Measurements from ENCODE around the gene TSPAN9. TPM values are rescaled to one million over a fixed set of nuclear protein-coding genes. Genes with fewer than 3 reads are reported as not detected.

Gene TSPAN9
- total RNA-seq, 1 donor from 2014 or later = 31.7 TPM

DNA sequence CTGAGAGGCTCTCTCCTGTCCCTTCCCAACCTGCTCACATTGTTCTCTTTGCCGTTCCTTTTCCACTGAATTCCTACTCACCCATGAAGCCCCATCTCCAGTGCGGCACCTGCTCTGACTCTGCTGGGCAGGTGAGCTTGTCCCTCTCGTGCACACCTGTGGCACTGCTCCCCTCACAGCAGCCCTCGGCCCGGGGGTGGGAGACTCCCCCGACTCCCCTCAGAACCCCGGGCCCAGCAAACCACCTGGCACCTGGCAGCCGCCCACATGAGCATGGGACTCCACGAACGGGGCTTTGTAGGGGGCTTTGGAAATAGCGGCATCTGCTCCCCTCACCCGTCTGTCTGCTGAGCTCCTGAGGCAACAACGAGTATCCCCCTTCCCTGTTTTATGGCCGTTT is 251.4 kb downstream of the TSPAN9 start:
- Mint-ChIP-seq H3K27me3 (peaks cover 27% of the 10 kb centered on the region), H3K4me3 (no peak overlapping the region), H3K27ac (no peak overlapping the region), H3K4me1 (ENCODE audit: unreplicated experiment) (no peaks in the 10 kb centered on the region), H3K9me3 (no peaks in the 10 kb centered on the region), H3K36me3 (no peaks in the 10 kb centered on the region)
- DNase-seq (ENCODE audit: extremely low spot score, unreplicated experiment) = no peak
- no peak for TF ChIP-seq CTCF (conservative IDR thresholded peaks at IDR 0.05)

DNA sequence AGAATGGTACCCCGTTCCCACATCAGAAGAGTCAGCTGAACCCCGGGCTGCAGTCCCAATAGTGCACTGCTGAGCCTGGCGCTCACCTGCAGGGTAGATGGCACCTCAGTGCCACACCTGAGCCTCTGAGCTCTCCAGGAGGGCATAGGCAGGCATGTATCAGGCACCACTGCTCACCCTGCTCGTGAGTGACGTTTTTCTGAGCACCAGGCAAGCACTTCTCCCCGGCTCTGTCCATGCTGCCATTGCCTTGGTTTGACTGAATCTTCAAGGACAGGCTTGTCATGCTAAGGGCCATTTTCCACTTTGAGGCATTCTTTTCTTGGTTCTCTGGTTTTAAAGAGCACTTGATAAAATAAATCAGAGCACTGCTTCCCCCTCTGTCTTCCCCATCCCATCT is 252.2 kb downstream of the TSPAN9 start:
- no peaks in the 10 kb centered on the region for H3K4me1 Mint-ChIP-seq (ENCODE audit: unreplicated experiment)
- no peak for TF ChIP-seq CTCF (conservative IDR thresholded peaks at IDR 0.05)
- H3K36me3 Mint-ChIP-seq = no peaks in the 10 kb centered on the region
- DNase-seq (ENCODE audit: extremely low spot score, unreplicated experiment) = no peak
- no peak overlapping the region for H3K4me3 Mint-ChIP-seq
- H3K27ac Mint-ChIP-seq = no peak overlapping the region
- H3K27me3 Mint-ChIP-seq = peaks cover 27% of the 10 kb centered on the region
- no peaks in the 10 kb centered on the region for H3K9me3 Mint-ChIP-seq

DNA sequence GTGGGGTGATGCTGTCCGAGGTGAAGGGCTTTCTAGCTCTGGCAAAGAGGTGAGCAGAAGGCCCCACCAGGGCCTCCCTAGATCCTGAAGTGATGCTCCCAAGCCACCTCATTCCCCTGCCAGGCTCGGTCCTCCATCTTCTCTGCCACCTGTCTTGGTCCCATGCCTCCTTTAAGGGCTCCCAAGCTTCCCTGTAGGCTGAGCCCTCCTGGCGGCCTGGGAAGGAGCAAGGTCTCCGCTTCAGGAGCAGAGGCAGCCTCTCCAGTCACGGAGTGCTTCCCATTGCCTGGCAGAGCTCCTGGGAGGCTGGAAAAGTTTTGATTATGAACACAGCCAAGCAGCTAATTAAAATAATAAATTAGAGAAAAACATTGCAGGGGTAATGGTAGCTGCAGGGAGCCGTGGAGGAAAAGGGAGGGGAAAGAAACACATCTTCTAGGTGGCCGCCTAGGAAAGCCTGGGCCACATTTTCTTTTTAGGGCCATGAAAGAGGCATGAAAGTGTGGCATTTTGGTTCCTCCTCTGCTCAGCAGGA is 253.9 kb downstream of the TSPAN9 start:
- Mint-ChIP-seq H3K9me3 (no peaks in the 10 kb centered on the region), H3K36me3 (no peaks in the 10 kb centered on the region), H3K27ac (no peak overlapping the region), H3K4me1 (ENCODE audit: unreplicated experiment) (no peaks in the 10 kb centered on the region), H3K27me3 (peaks cover 40% of the 10 kb centered on the region), H3K4me3 (no peak overlapping the region)
- DNase-seq (ENCODE audit: extremely low spot score, unreplicated experiment) = no peak
- no peak for TF ChIP-seq CTCF (conservative IDR thresholded peaks at IDR 0.05)

DNA sequence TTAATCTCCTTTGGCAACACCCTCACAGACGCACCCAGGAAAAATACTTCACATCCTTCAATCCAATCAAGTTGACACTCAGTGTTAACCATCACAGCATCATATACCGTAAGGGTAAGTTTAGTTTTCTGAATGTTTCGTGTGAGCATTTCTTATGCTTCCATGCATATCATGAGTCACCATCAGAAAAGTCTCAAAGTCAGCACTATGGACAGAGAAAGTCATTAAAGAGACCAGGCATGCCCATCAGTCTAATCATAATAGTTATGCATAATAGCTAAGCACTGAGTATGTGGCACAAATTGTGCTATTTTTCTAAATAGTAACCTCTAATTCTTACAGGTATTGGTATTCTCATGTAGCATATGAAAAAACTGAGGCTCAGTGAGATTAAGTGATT is 255.0 kb downstream of the TSPAN9 start:
- Mint-ChIP-seq H3K27ac (no peak overlapping the region), H3K27me3 (peaks cover 41% of the 10 kb centered on the region), H3K4me1 (ENCODE audit: unreplicated experiment) (peaks cover 4% of the 10 kb centered on the region), H3K4me3 (no peak overlapping the region), H3K36me3 (no peaks in the 10 kb centered on the region), H3K9me3 (no peaks in the 10 kb centered on the region)
- DNase-seq (ENCODE audit: extremely low spot score, unreplicated experiment) = no peak
- no peak for TF ChIP-seq CTCF (conservative IDR thresholded peaks at IDR 0.05)

DNA sequence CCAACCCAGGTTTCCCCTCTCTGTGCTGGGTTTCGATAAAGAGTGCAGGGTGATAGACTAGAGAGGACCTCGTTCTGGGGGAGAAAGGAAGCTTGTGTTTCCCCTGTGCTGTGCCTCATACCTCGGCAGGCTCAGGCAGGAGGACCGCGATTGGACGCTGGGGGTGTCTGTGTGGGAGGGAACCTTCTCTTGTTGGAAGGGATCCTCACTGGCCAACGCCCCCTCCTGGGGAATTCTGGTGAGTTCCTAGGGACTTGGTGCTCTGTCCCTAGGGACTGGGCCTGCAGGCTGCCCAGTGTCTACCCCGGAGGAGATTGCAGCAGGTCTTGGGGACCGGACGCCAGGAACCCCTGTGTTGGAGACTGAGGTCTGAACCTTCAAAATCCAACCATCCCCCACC is 256.4 kb downstream of the TSPAN9 start:
- DNase-seq (ENCODE audit: extremely low spot score, unreplicated experiment) = no peak
- no peak overlapping the region for H3K4me3 Mint-ChIP-seq
- H3K36me3 Mint-ChIP-seq = no peaks in the 10 kb centered on the region
- no peak overlapping the region for H3K27ac Mint-ChIP-seq
- H3K4me1 Mint-ChIP-seq (ENCODE audit: unreplicated experiment) = peaks cover 4% of the 10 kb centered on the region
- peaks cover 46% of the 10 kb centered on the region for H3K27me3 Mint-ChIP-seq
- no peak for TF ChIP-seq CTCF (conservative IDR thresholded peaks at IDR 0.05)
- H3K9me3 Mint-ChIP-seq = no peaks in the 10 kb centered on the region

- TF ChIP-seq CTCF (conservative IDR thresholded peaks at IDR 0.05) = no peak
- no peaks in the 10 kb centered on the region for H3K36me3 Mint-ChIP-seq
- H3K27ac Mint-ChIP-seq = no peak overlapping the region
- no peak overlapping the region for H3K4me3 Mint-ChIP-seq
- no peaks in the 10 kb centered on the region for H3K9me3 Mint-ChIP-seq
- peaks cover 43% of the 10 kb centered on the region for H3K27me3 Mint-ChIP-seq
- no peak for DNase-seq (ENCODE audit: extremely low spot score, unreplicated experiment)
- H3K4me1 Mint-ChIP-seq (ENCODE audit: unreplicated experiment) = peaks cover 4% of the 10 kb centered on the region
Measured at GRCh38 chr12:3333991-3334391, 256.8 kb downstream of the TSPAN9 start.

Data from type B pancreatic cell (in vitro differentiated cells).